Mucosa of gallbladder (tissue), 1 donor: ENCODE measurements around the gene TRPM5. TPM values are rescaled to one million over a fixed set of nuclear protein-coding genes. Genes with fewer than 3 reads are reported as not detected.

Experiments
- DNase-seq: peaks from one replicate; pipeline ENCODE4 v3.0.0-alpha.2; 2020; ENCODE audit warnings: low spot score
- total RNA-seq: library from RNA; stranded (reverse); gene quantifications from one replicate; pipeline ENCODE4 v1.2.1, GENCODE V29; 2021
- donor health status: DM: no; HTN: no; CAD: no.

TRPM5 gene
- total RNA-seq, 1 donor from 2014 or later, result 4.4 TPM

GRCh38 chr11:2421226-2421994, 22.9 kb downstream of the TRPM5 start:
- DNase-seq, result no peak

- DNase-seq, result peak; percentile 66
Measured at GRCh38 chr11:2420502-2421225, 23.6 kb downstream of the TRPM5 start.

- peak; percentile 76 for DNase-seq
Measured at GRCh38 chr11:2419638-2420501, 24.4 kb downstream of the TRPM5 start.

GRCh38 chr11:2418693-2419360, 25.5 kb downstream of the TRPM5 start:
- DNase-seq, result no peak

GRCh38 chr11:2417856-2418692, 26.2 kb downstream of the TRPM5 start:
- no peak for DNase-seq

GRCh38 chr11:2416765-2417164, 27.5 kb downstream of the TRPM5 start:
- DNase-seq, result no peak

GRCh38 chr11:2415601-2416380, 28.5 kb downstream of the TRPM5 start:
- DNase-seq, result no peak

- DNase-seq, result no peak
Measured at GRCh38 chr11:2415171-2415570, 29.1 kb downstream of the TRPM5 start.

GRCh38 chr11:2414616-2415015, 29.7 kb downstream of the TRPM5 start:
- DNase-seq, result no peak

- DNase-seq, result no peak
Measured at GRCh38 chr11:2413742-2414579, 30.4 kb downstream of the TRPM5 start.

GRCh38 chr11:2412323-2412722, 32.0 kb downstream of the TRPM5 start:
- no peak for DNase-seq

- DNase-seq, result no peak
Measured at GRCh38 chr11:2411446-2412305, 32.6 kb downstream of the TRPM5 start.

- DNase-seq, result no peak
Measured at GRCh38 chr11:2410616-2411015, 33.7 kb downstream of the TRPM5 start.

- no peak for DNase-seq
Measured at GRCh38 chr11:2409611-2410468, 34.5 kb downstream of the TRPM5 start.

GRCh38 chr11:2409126-2409525, 35.2 kb downstream of the TRPM5 start:
- DNase-seq, result no peak

GRCh38 chr11:2408671-2409070, 35.6 kb downstream of the TRPM5 start:
- DNase-seq, result no peak

- no peak for DNase-seq
Measured at GRCh38 chr11:2406878-2407410, 37.4 kb downstream of the TRPM5 start.
